ENCODE measurements around the gene CHD5. TPM values are rescaled to one million over a fixed set of nuclear protein-coding genes. Genes with fewer than 3 reads are reported as not detected.

Gene CHD5
- total RNA-seq, 4 donors from 2014 or later = 0.15 to 0.94 (median 0.26) TPM

GRCh38 chr1:6175411-6175828 lies 4.7 kb downstream of the CHD5 start:
- H3K27me3 ChIP-seq = peaks cover 14% of the 10 kb centered on the region
- H3K27ac ChIP-seq = no peak overlapping the region
- intact Hi-C loops (cut with DNase I) = no loop called here
- no peaks in the 10 kb centered on the region for H3K36me3 ChIP-seq
- DNase-seq = no peak
- peaks cover 4 to 13% of the 10 kb centered on the region in 2 donors for H3K4me1 ChIP-seq
- no peak overlapping the region for H3K4me3 ChIP-seq (replicated peaks in 1 of 3)
- TF ChIP-seq POLR2A (IDR thresholded peaks at IDR 0.05) (no peak), CTCF (IDR thresholded peaks at IDR 0.05) (no peak)
- 94 to 97% methylated on average over 6 of the region's 6 CpGs for WGBS, 2 donors
- no peaks in the 10 kb centered on the region for H3K9me3 ChIP-seq

GRCh38 chr1:6174621-6175410 lies 5.3 kb downstream of the CHD5 start:
- WGBS, 2 donors = 82 to 90% methylated on average over 5 of the region's 5 CpGs
- peaks cover 4 to 9% of the 10 kb centered on the region in 2 donors for H3K4me1 ChIP-seq
- H3K27ac ChIP-seq = no peak overlapping the region
- intact Hi-C loops (cut with DNase I) = no loop called here
- no peak overlapping the region for H3K4me3 ChIP-seq (replicated peaks in 1 of 3)
- H3K36me3 ChIP-seq = no peaks in the 10 kb centered on the region
- H3K9me3 ChIP-seq = no peaks in the 10 kb centered on the region
- peaks cover 14% of the 10 kb centered on the region for H3K27me3 ChIP-seq
- no peak for DNase-seq
- TF ChIP-seq POLR2A (IDR thresholded peaks at IDR 0.05) (no peak), CTCF (IDR thresholded peaks at IDR 0.05) (no peak)

DNA sequence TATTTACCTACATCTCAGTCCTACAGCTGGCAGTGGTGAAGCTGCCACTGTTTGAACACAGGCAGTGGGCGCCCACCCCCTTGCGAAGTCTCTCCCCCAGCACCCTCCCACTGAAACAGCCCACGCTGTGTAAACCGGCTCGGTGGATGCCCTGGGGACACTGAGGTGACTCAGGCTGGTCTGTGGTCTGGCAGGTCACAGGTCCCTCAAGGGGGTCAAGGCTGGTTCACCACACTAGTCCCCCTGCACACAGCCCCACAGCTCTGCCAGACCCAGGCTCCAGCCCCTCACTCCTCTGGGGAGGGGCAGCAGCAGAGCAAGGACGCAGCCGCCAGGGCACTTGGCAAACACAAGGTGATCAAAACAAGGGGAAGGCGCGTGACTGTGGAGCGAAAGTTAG lies 7.6 kb downstream of the CHD5 start:
- no peak for DNase-seq
- H3K36me3 ChIP-seq = no peaks in the 10 kb centered on the region
- intact Hi-C loops (cut with DNase I) = no loop called here
- 80 to 88% methylated on average over 7 to 10 of the region's 10 CpGs for WGBS, 2 donors
- no peak overlapping the region for H3K4me3 ChIP-seq (replicated peaks in 1 of 3)
- no peak overlapping the region for H3K27ac ChIP-seq
- no peak for TF ChIP-seq POLR2A (IDR thresholded peaks at IDR 0.05)
- no peak for TF ChIP-seq CTCF (IDR thresholded peaks at IDR 0.05)
- H3K9me3 ChIP-seq = no peaks in the 10 kb centered on the region
- no peaks in the 10 kb centered on the region for H3K4me1 ChIP-seq
- no peaks in the 10 kb centered on the region for H3K27me3 ChIP-seq

- no peaks in the 10 kb centered on the region for H3K36me3 ChIP-seq
- intact Hi-C loops (cut with DNase I) = no loop called here
- no peaks in the 10 kb centered on the region for H3K27me3 ChIP-seq
- TF ChIP-seq CTCF (IDR thresholded peaks at IDR 0.05) = no peak
- no peak for TF ChIP-seq POLR2A (IDR thresholded peaks at IDR 0.05)
- no peak overlapping the region for H3K27ac ChIP-seq
- no peaks in the 10 kb centered on the region for H3K9me3 ChIP-seq
- H3K4me1 ChIP-seq = no peaks in the 10 kb centered on the region
- 45 to 62% methylated on average over 4 to 9 of the region's 10 CpGs for WGBS, 2 donors
- H3K4me3 ChIP-seq (replicated peaks in 1 of 3) = no peak overlapping the region
- DNase-seq = no peak
These were observed 8.5 kb downstream of the CHD5 start for GRCh38 chr1:6171548-6172124.

DNA sequence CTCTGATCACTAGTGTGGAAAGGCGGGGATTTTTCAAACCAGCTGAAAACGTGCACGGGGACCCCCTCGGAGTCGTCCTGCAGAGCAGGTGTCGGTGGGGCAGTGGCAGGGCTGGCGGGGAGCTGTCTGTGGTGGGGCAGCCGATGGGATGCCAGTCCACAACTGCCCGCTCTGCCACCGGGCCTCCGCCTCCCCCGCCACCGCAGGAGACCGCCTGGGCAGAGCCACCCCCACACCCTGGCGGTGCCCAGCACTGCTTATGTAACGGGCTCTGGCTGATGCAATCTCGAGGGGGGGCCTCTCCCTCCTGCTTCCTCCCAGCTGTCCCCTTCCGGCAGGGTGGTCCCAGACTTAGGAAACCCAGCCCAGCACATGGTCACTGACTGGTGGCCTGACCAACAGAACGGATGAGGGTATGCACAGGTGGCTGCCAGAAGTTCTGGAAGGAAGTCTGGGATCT lies 9.3 kb downstream of the CHD5 start:
- intact Hi-C loops (cut with DNase I) = no loop called here
- Histone ChIP-seq H3K4me3 (replicated peaks in 1 of 3) (no peak overlapping the region), H3K27me3 (no peaks in the 10 kb centered on the region), H3K4me1 (no peaks in the 10 kb centered on the region), H3K9me3 (no peaks in the 10 kb centered on the region), H3K27ac (no peak overlapping the region), H3K36me3 (no peaks in the 10 kb centered on the region)
- no peak for DNase-seq
- no peak for TF ChIP-seq POLR2A (IDR thresholded peaks at IDR 0.05)
- no peak for TF ChIP-seq CTCF (IDR thresholded peaks at IDR 0.05)
- WGBS, 2 donors = 38 to 55% methylated on average over 6 to 10 of the region's 19 CpGs
